MM.1S (cell line): ENCODE results near the gene RABGAP1L.
"Not testable (repeated sequence)": the region's sequence is repeated elsewhere in the genome, so short reads cannot be mapped to it uniquely, and the experiment has no call there.

Experiments used
- DNase-seq: peaks from one replicate; pipeline ENCODE4 v3.0.0-alpha.2; 2015
- H2AFZ ChIP-seq: fragments of 300-600 bp; sonication (generic); 2 replicates; pipeline ENCODE4 v1.6.0; 2016; ENCODE audit warnings: antibody characterized with exemption, low read length
- H3F3A ChIP-seq: fragments of 300-600 bp; sonication (generic); 2 replicates; pipeline ENCODE4 v1.6.1; 2016; ENCODE audit warnings: mild to moderate bottlenecking, antibody characterized with exemption, low read length, moderate library complexity, mixed read lengths; ENCODE audit not compliant: insufficient read depth
- H3K27ac ChIP-seq: fragments of 300-600 bp; sonication (generic); 2 replicates; pipeline ENCODE4 v1.5.1; 2016; ENCODE audit warnings: mild to moderate bottlenecking, low read length
- H3K27me3 ChIP-seq: fragments of 300-600 bp; sonication (generic); replicated peaks from 2 replicates; pipeline ENCODE4 v1.6.0; 2016; ENCODE audit warnings: low read length; ENCODE audit not compliant: insufficient read depth
- H3K36me3 ChIP-seq: fragments of 300-600 bp; sonication (generic); replicated peaks from 2 replicates; pipeline ENCODE4 v1.6.1; 2016; ENCODE audit warnings: mild to moderate bottlenecking, low read length, mixed read lengths; ENCODE audit not compliant: insufficient read depth
- H3K4me1 ChIP-seq: fragments of 300-600 bp; sonication (generic); 2 replicates; pipeline ENCODE4 v1.6.1; 2016; ENCODE audit warnings: low read length, mixed read lengths
- H3K4me2 ChIP-seq: fragments of 300-600 bp; sonication (generic); 2 replicates; pipeline ENCODE4 v1.6.0; 2016; ENCODE audit warnings: low read depth, low read length
- H3K4me3 ChIP-seq: fragments of 300-600 bp; sonication (generic); 2 replicates; pipeline ENCODE4 v1.5.1; 2016; ENCODE audit warnings: low read length, mixed read lengths
- H3K79me2 ChIP-seq: fragments of 300-600 bp; sonication (generic); 2 replicates; pipeline ENCODE4 v1.6.1; 2016; ENCODE audit warnings: mixed run types, low read length, mixed read lengths
- H3K9ac ChIP-seq: fragments of 300-600 bp; sonication (generic); 2 replicates; pipeline ENCODE4 v1.6.1; 2016; ENCODE audit warnings: low read length, mixed read lengths
- H3K9me2 ChIP-seq: fragments of 300-600 bp; sonication (generic); replicated peaks from 2 replicates; pipeline ENCODE4 v1.6.1; 2016; ENCODE audit warnings: mild to moderate bottlenecking, low read length, mixed read lengths; ENCODE audit not compliant: insufficient read depth
- H3K9me3 ChIP-seq: fragments of 300-600 bp; sonication (generic); replicated peaks from 2 replicates; pipeline ENCODE4 v1.6.1; 2016; ENCODE audit warnings: mild to moderate bottlenecking, low read length, mixed read lengths; ENCODE audit not compliant: insufficient read depth
- H4K20me1 ChIP-seq: fragments of 300-600 bp; sonication (generic); 2 replicates; pipeline ENCODE4 v1.6.1; 2016; ENCODE audit warnings: mild to moderate bottlenecking, low read length, moderate library complexity, mixed read lengths; ENCODE audit not compliant: insufficient read depth
- CTCF ChIP-seq: fragments of 300-600 bp; sonication (generic); IDR thresholded peaks from 2 replicates; pipeline ENCODE4 v1.5.1; 2016; ENCODE audit warnings: antibody characterized with exemption, low read length, mixed read lengths
- EZH2 ChIP-seq: fragments of 300-600 bp; sonication (generic); optimal IDR thresholded peaks from 2 replicates; pipeline ENCODE3; 2017; ENCODE audit warnings: low read depth, mild to moderate bottlenecking, antibody characterized with exemption, low read length, mixed read lengths
- EZH2phosphoT487 ChIP-seq: fragments of 300-600 bp; sonication (generic); IDR thresholded peaks from 2 replicates; pipeline ENCODE4 v1.6.1; 2018; ENCODE audit warnings: antibody characterized with exemption, low read length

The RABGAP1L gene

GRCh38 chr1:174535207-174535606, 375.9 kb downstream of the RABGAP1L start:
- DNase-seq: no peak
- H3K4me2 ChIP-seq: no peak overlapping the region
- H3K27ac ChIP-seq: no peak overlapping the region
- H3K27me3 ChIP-seq: no peaks in the 10 kb centered on the region
- H3K4me3 ChIP-seq: no peak overlapping the region
- no peaks in the 10 kb centered on the region for H3K79me2 ChIP-seq
- no peaks in the 10 kb centered on the region for H3K9me3 ChIP-seq
- H4K20me1 ChIP-seq: no peaks in the 10 kb centered on the region
- no peaks in the 10 kb centered on the region for H3K4me1 ChIP-seq
- H3F3A ChIP-seq: no peaks in the 10 kb centered on the region
- no peak overlapping the region for H3K9ac ChIP-seq
- H2AFZ ChIP-seq: no peak overlapping the region
- H3K9me2 ChIP-seq: no peaks in the 10 kb centered on the region
- TF ChIP-seq CTCF (no peak), EZH2phosphoT487 (no peak), EZH2 (no peak)
- no peaks in the 10 kb centered on the region for H3K36me3 ChIP-seq

- H3K4me2 ChIP-seq, H3K4me3 ChIP-seq, H3K9ac ChIP-seq, H3K27ac ChIP-seq, H3K27me3 ChIP-seq, H3K4me1 ChIP-seq, H3K9me2 ChIP-seq, H3K9me3 ChIP-seq, H4K20me1 ChIP-seq, H3F3A ChIP-seq, H3K79me2 ChIP-seq, H3K36me3 ChIP-seq, DNase-seq, H2AFZ ChIP-seq: not testable (repeated sequence)
Observed at GRCh38 chr1:174543421-174543820, 384.1 kb downstream of the RABGAP1L start.

- TF ChIP-seq EZH2phosphoT487: no peak
- TF ChIP-seq CTCF: no peak
- no peak for TF ChIP-seq EZH2
- no peak for DNase-seq
- H3K9me3 ChIP-seq: no peaks in the 10 kb centered on the region
Observed at GRCh38 chr1:174550296-174550695, 391.0 kb downstream of the RABGAP1L start.

GRCh38 chr1:174556392-174556791, 397.1 kb downstream of the RABGAP1L start:
- no peaks in the 10 kb centered on the region for H3K9me3 ChIP-seq
- H3K4me2 ChIP-seq: no peak overlapping the region
- no peaks in the 10 kb centered on the region for H3K79me2 ChIP-seq
- H3K4me3 ChIP-seq: no peak overlapping the region
- no peak overlapping the region for H3K27ac ChIP-seq
- no peaks in the 10 kb centered on the region for H3K4me1 ChIP-seq
- no peaks in the 10 kb centered on the region for H3K27me3 ChIP-seq
- TF ChIP-seq EZH2: no peak
- TF ChIP-seq EZH2phosphoT487: no peak
- TF ChIP-seq CTCF: no peak
- H3K36me3 ChIP-seq: no peaks in the 10 kb centered on the region
- no peak overlapping the region for H2AFZ ChIP-seq
- no peak overlapping the region for H3K9ac ChIP-seq
- no peaks in the 10 kb centered on the region for H4K20me1 ChIP-seq
- H3K9me2 ChIP-seq: no peaks in the 10 kb centered on the region
- H3F3A ChIP-seq: no peaks in the 10 kb centered on the region
- DNase-seq: no peak

More at GRCh38 chr1:174550296-174550695, 391.0 kb downstream of the RABGAP1L start:
- no peak overlapping the region for H3K4me3 ChIP-seq
- H3K79me2 ChIP-seq: no peaks in the 10 kb centered on the region
- H3K4me2 ChIP-seq: no peak overlapping the region
- no peaks in the 10 kb centered on the region for H3K9me2 ChIP-seq
- H3K27ac ChIP-seq: no peak overlapping the region
- H3K27me3 ChIP-seq: no peaks in the 10 kb centered on the region
- no peaks in the 10 kb centered on the region for H3F3A ChIP-seq
- no peaks in the 10 kb centered on the region for H4K20me1 ChIP-seq
- no peaks in the 10 kb centered on the region for H3K4me1 ChIP-seq
- no peak overlapping the region for H2AFZ ChIP-seq
- H3K36me3 ChIP-seq: no peaks in the 10 kb centered on the region
- no peak overlapping the region for H3K9ac ChIP-seq
